Activated T-helper 17 cell treated with anti-CD3 and anti-CD28 coated beads, Interleukin-2, amount 50 U/mL, for 72 hours (primary cell): Measurements from ENCODE around the gene MDP1. TPM values are rescaled to one million over a fixed set of nuclear protein-coding genes. Genes with fewer than 3 reads are reported as not detected.

ENCODE experiments used
- ATAC-seq: fragments of 150-1000 bp; cut with Tn5 transposase; replicated peaks from 2 replicates; pipeline ENCODE4 v1.10.0; 2021; ENCODE audit warnings: mild to moderate bottlenecking, moderate library complexity
- H3K27ac Mint-ChIP-seq: one replicate; pipeline ENCODE4 v1.8.0; 2022; ENCODE audit warnings: mixed read lengths
- H3K27me3 Mint-ChIP-seq: one replicate; pipeline ENCODE4 v1.8.0; 2022; ENCODE audit warnings: mixed read lengths
- H3K36me3 Mint-ChIP-seq: one replicate; pipeline ENCODE4 v1.8.0; 2022; ENCODE audit warnings: low read depth, mild to moderate bottlenecking, mixed read lengths
- H3K4me1 Mint-ChIP-seq: one replicate; pipeline ENCODE4 v1.8.0; 2022; ENCODE audit warnings: mixed read lengths
- H3K4me3 Mint-ChIP-seq: one replicate; pipeline ENCODE4 v1.8.0; 2022; ENCODE audit warnings: mild to moderate bottlenecking, mixed read lengths
- H3K9me3 Mint-ChIP-seq: one replicate; pipeline ENCODE4 v1.8.0; 2022; ENCODE audit warnings: mixed read lengths
- total RNA-seq, 2 donors: library from RNA; stranded (reverse); gene quantifications; one replicate each; pipeline ENCODE4 v1.2.3, GENCODE V29; 2022

MDP1 gene
- total RNA-seq: 1 to 10 TPM; 4.0 to 7.1 TPM

DNA sequence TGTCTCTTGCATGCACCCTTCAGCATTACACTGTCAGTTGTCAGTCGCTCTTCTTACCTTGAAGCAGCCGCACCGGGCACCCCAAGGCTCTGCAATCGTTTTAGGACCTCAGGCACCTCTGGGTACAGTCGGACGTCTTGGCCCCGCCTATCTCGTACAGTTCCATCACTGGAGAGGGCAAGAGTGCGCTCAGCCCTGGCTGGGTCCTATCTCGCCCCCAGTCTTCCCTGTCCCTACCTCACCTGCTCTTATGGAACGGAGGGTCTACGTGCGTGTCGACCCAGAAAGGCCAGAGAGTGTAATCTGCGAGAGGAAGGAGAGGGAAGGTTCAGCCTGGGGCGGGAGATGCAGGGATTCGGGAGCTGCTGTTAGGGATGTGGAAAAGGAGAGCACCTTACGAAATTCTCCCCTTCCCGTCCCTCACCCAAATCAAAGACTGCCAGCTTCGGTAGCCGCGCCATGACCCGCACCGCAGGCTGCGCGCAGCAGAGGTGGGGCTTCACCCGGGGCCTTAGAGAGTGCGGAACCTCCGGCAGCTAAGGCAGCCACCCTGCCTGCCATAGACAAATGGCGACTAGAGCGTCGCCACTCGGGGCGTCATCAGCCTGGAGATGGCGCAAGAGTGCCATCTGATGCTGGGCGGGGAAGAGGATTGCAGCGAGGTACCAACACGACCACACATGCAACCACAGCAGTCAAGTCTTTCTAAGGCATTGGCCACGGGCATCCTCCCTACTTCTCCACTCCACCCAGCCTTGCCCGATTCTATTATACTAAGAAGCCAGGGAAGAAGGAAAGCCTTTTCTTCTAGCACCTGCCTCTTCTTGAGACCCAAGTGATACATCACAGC lies at the start of gene MDP1:
TSS of gene MDP1 (minus strand) at position 572 of the 850 bp plus-strand sequence. CDS start at position 461, 111 bp downstream.
- ATAC-seq: peak; percentile 76
- no peaks in the 10 kb centered on the region for H3K9me3 Mint-ChIP-seq
- peaks cover 29% of the 10 kb centered on the region for H3K4me1 Mint-ChIP-seq
- H3K4me3 Mint-ChIP-seq: peak within 1 kb of the TSS; percentile 81
- peak within 1 kb of the TSS; percentile 88 for H3K27ac Mint-ChIP-seq
- no peaks in the 10 kb centered on the region for H3K27me3 Mint-ChIP-seq
- peaks cover 69% of the 10 kb centered on the region for H3K36me3 Mint-ChIP-seq

GRCh38 chr14:24264298-24264697 lies 48.4 kb upstream of the MDP1 start:
- Mint-ChIP-seq H3K27me3 (no peaks in the 10 kb centered on the region), H3K4me3 (no peak overlapping the region), H3K27ac (no peak overlapping the region), H3K36me3 (peaks cover 30% of the 10 kb centered on the region), H3K4me1 (peaks cover 4% of the 10 kb centered on the region), H3K9me3 (no peaks in the 10 kb centered on the region)
- no peak for ATAC-seq

GRCh38 chr14:24263848-24264247 lies 48.0 kb upstream of the MDP1 start:
- Mint-ChIP-seq H3K4me3 (no peak overlapping the region), H3K36me3 (peaks cover 28% of the 10 kb centered on the region), H3K9me3 (no peaks in the 10 kb centered on the region), H3K27me3 (no peaks in the 10 kb centered on the region), H3K27ac (no peak overlapping the region), H3K4me1 (peaks cover 4% of the 10 kb centered on the region)
- ATAC-seq: no peak

DNA sequence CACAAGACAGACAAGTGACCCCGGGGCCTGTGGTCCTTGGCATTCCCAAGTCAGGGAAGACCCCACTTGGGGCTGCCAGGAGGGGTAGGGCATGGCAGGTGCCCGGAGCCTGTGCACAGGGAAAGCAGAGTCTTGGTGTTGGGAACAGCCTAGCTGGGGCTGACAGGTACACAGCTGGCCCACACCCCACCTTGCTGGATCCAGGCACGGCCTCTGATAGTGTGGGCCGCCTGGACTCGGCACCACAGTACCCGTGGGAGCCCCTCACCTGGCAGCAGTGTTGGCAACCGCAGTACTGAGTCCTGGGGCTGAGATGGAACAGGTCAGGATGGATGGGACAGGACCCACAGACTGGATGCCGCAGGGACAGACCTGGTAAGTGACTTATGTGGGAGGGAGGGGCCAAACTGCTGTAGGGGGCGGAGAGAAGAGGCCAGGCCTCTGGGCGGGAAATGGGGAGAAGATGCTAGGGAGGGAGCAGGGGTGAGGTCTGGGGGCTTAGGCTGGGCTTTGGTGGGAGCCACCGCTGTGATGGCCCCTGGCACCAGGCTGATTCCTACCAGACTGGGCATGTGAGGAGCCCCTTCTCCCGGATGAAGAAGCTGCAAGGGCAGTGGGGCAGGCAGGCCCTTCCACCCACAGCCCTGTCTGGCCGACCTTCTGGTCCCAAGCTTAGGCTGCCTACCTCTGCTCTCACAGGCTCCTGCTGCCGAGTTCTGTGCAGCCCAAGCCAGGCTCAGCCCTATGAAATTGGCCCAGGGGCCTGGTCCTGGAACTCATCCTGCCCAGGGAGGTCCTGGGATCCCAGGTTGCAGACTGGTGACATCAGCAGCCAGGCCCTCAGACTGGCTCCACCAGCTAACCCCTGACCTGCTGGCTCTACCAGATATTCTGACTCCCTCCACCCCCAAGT lies 47.2 kb upstream of the MDP1 start, which contains the start of gene TGM1:
TSS of gene TGM1 (minus strand) at position 357 of the 913 bp plus-strand sequence. CDS start 825 bp downstream, outside the sequence.
- no peak within 1 kb of the TSS for H3K4me3 Mint-ChIP-seq
- H3K27ac Mint-ChIP-seq: no peak within 1 kb of the TSS
- H3K4me1 Mint-ChIP-seq: peaks cover 4% of the 10 kb centered on the region
- ATAC-seq: no peak
- H3K36me3 Mint-ChIP-seq: peaks cover 28% of the 10 kb centered on the region
- H3K9me3 Mint-ChIP-seq: no peaks in the 10 kb centered on the region
- no peaks in the 10 kb centered on the region for H3K27me3 Mint-ChIP-seq

DNA sequence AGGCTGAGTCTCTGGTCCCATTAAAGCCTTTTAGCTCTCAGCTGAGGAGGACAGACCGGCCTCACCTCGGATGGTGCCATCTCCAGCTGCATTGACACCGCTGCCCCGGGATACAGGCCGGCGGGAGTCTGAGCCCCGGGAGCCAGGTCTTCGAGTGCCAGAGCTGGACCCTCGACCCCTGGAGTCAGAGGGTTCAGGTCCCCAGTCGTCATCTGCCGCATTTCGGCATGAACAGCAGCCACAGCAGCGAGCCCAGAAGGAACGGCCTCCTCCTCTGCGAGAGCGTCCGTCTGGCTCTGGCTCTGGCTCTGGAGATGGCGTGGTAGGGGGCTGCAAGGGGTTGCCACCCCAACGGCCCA lies 46.1 kb upstream of the MDP1 start:
- no peak overlapping the region for H3K4me3 Mint-ChIP-seq
- no peak overlapping the region for H3K27ac Mint-ChIP-seq
- no peak for ATAC-seq
- H3K4me1 Mint-ChIP-seq: no peaks in the 10 kb centered on the region
- H3K9me3 Mint-ChIP-seq: no peaks in the 10 kb centered on the region
- H3K27me3 Mint-ChIP-seq: no peaks in the 10 kb centered on the region
- peaks cover 21% of the 10 kb centered on the region for H3K36me3 Mint-ChIP-seq

- ATAC-seq: no peak
- Mint-ChIP-seq H3K27me3 (no peaks in the 10 kb centered on the region), H3K4me3 (no peak overlapping the region), H3K9me3 (no peaks in the 10 kb centered on the region), H3K36me3 (peaks cover 16% of the 10 kb centered on the region), H3K4me1 (no peaks in the 10 kb centered on the region), H3K27ac (no peak overlapping the region)
These were observed 45.5 kb upstream of the MDP1 start for GRCh38 chr14:24261256-24261968.

DNA sequence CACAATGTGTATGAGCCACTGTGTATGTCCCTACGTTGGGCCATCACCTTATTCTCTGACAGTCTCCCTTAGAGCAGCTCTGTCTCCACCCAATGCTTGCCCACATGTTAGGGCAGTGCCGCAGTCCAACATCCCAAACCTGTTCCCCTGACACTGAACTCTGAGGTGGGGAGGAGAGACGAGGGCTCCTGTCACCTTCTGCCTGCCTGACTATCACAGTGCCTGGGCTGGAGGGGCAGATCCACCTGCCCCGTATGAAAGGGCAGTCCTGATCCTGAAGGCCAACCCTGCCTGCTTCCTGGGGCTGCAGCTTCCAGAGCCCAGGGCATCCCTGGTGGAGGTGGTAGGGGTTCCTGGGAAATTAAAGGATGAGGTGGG lies 44.9 kb upstream of the MDP1 start:
- Mint-ChIP-seq H3K4me3 (no peak overlapping the region), H3K36me3 (peaks cover 9% of the 10 kb centered on the region), H3K27ac (no peak overlapping the region), H3K27me3 (no peaks in the 10 kb centered on the region), H3K9me3 (no peaks in the 10 kb centered on the region), H3K4me1 (no peaks in the 10 kb centered on the region)
- ATAC-seq: no peak

- Mint-ChIP-seq H3K9me3 (no peaks in the 10 kb centered on the region), H3K27ac (no peak overlapping the region), H3K4me1 (no peaks in the 10 kb centered on the region), H3K27me3 (no peaks in the 10 kb centered on the region), H3K36me3 (peaks cover 11% of the 10 kb centered on the region), H3K4me3 (no peak overlapping the region)
- no peak for ATAC-seq
These were observed 44.3 kb upstream of the MDP1 start for GRCh38 chr14:24260026-24260779.

GRCh38 chr14:24259282-24260025 lies 43.6 kb upstream of the MDP1 start:
- no peak for ATAC-seq
- H3K9me3 Mint-ChIP-seq: no peaks in the 10 kb centered on the region
- no peaks in the 10 kb centered on the region for H3K27me3 Mint-ChIP-seq
- no peaks in the 10 kb centered on the region for H3K4me1 Mint-ChIP-seq
- no peak overlapping the region for H3K4me3 Mint-ChIP-seq
- peaks cover 12% of the 10 kb centered on the region for H3K36me3 Mint-ChIP-seq
- no peak overlapping the region for H3K27ac Mint-ChIP-seq

DNA sequence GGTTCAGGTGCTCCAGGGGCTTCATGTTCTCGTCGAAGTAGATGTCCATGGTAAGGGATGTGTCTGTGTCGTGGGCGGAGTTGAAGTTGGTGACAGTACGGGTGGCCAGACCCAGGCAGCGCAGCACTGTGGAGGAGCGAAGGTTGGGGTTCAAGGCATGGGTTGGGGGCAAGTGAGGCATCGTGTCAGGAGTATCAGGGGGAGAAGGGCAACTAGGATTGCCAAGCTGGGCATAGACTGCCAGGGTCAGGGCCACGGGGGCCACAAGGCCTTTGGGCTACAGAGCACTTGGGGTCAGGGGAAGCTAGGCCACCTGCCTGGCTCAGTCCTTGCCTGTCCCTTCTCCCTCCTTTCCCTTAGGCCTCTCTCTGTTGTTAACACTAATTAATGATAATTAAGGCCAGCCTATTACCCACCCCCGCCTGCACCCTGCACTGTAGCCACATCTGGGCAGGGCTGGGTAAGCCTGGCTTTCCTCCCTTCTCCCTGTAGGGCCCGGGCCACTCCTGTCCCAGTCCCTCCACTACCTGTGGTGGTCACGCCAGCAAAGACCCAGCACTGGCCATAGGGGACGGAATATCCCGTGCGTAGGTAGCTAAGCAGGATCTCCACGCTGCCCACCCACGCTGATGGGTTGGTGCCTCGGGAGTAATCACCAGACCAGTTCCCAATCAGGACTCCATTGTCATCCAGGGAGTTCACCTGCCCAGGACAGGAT lies 42.8 kb upstream of the MDP1 start:
- Mint-ChIP-seq H3K4me1 (no peaks in the 10 kb centered on the region), H3K27ac (no peak overlapping the region), H3K36me3 (peaks cover 19% of the 10 kb centered on the region), H3K27me3 (no peaks in the 10 kb centered on the region), H3K4me3 (no peak overlapping the region), H3K9me3 (no peaks in the 10 kb centered on the region)
- ATAC-seq: no peak

GRCh38 chr14:24258119-24258518 lies 42.3 kb upstream of the MDP1 start:
- peaks cover 24% of the 10 kb centered on the region for H3K36me3 Mint-ChIP-seq
- H3K27me3 Mint-ChIP-seq: no peaks in the 10 kb centered on the region
- no peaks in the 10 kb centered on the region for H3K4me1 Mint-ChIP-seq
- no peak for ATAC-seq
- H3K4me3 Mint-ChIP-seq: no peak overlapping the region
- H3K9me3 Mint-ChIP-seq: no peaks in the 10 kb centered on the region
- no peak overlapping the region for H3K27ac Mint-ChIP-seq

DNA sequence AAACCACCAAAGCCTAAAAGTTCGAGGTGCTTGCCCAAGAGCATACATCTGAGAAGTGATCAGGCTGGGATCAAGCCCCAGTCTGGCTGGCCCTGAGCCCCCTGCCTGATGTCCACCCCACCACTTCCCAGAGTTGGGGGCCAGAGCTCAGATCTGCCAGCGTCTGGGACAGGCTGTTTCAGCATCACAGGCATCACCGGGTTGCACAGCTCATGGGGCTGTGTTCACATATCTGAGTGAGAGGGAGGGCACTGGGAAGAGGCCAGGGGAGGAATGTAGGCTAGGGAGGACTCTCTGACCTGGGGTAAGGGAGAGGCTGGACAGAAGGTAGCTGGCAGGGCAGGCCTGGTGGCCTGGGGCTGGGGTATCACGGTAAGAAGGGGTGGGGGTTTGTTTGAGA lies 41.1 kb upstream of the MDP1 start:
- Mint-ChIP-seq H3K36me3 (peaks cover 24% of the 10 kb centered on the region), H3K27ac (no peak overlapping the region), H3K27me3 (no peaks in the 10 kb centered on the region), H3K9me3 (no peaks in the 10 kb centered on the region), H3K4me3 (no peak overlapping the region), H3K4me1 (no peaks in the 10 kb centered on the region)
- ATAC-seq: no peak
